Stimulated activated CD4-positive, alpha-beta T cell treated with anti-CD3 and anti-CD28 coated beads, Interleukin-15, amount 100 ng/mL, for 1 hour (primary cell): ENCODE measurements around the gene HLF.

Experiments
- DNase-seq, 2 donors: peaks; one replicate each; pipeline ENCODE4 v3.0.0-alpha.2; 2020; ENCODE audit warnings: low read depth in 1 of 2, low spot score in 1 of 2

Gene HLF

GRCh38 chr17:55274355-55275255, 9.8 kb downstream of the HLF start:
- DNase-seq = no peak

- no peak for DNase-seq
Observed at GRCh38 chr17:55275894-55276804, 11.4 kb downstream of the HLF start.

GRCh38 chr17:55278173-55278961, 13.6 kb downstream of the HLF start:
- DNase-seq = no peak

- DNase-seq = no peak
Observed at GRCh38 chr17:55279203-55279602, 14.4 kb downstream of the HLF start.

- DNase-seq = no peak
Observed at GRCh38 chr17:55279788-55280187, 15.0 kb downstream of the HLF start.

GRCh38 chr17:55280212-55280611, 15.5 kb downstream of the HLF start:
- DNase-seq = no peak

- DNase-seq = no peak
Observed at GRCh38 chr17:55281649-55282378, 17.1 kb downstream of the HLF start.

- no peak for DNase-seq
Observed at GRCh38 chr17:55282379-55282702, 17.6 kb downstream of the HLF start.

GRCh38 chr17:55282741-55283140, 18.0 kb downstream of the HLF start:
- DNase-seq = no peak

- DNase-seq = no peak
Observed at GRCh38 chr17:55283256-55283965, 18.7 kb downstream of the HLF start.

- DNase-seq = no peak
Observed at GRCh38 chr17:55284001-55284884, 19.5 kb downstream of the HLF start.

GRCh38 chr17:55284944-55285339, 20.2 kb downstream of the HLF start:
- no peak for DNase-seq

GRCh38 chr17:55285340-55286301, 20.9 kb downstream of the HLF start:
- no peak for DNase-seq

GRCh38 chr17:55286681-55287589, 22.2 kb downstream of the HLF start:
- DNase-seq = no peak

- no peak for DNase-seq
Observed at GRCh38 chr17:55288356-55289105, 23.8 kb downstream of the HLF start.

GRCh38 chr17:55289106-55289446, 24.3 kb downstream of the HLF start:
- no peak for DNase-seq
